Body of pancreas (tissue), 4 donors: Measurements from ENCODE around the gene KMT2C. TPM values are rescaled to one million over a fixed set of nuclear protein-coding genes. Genes with fewer than 3 reads are reported as not detected.
"Not testable (repeated sequence)": the region's sequence is repeated elsewhere in the genome, so short reads cannot be mapped to it uniquely, and the experiment has no call there.

Experiments
- ATAC-seq: fragments of 150-250 bp; one replicate; pipeline ENCODE4 v1.9.1; 2016
- DNase-seq, 4 donors: peaks; one replicate each; pipeline ENCODE4 v3.0.0-alpha.2; 2019
- H3K27ac ChIP-seq, 4 donors: fragments of 200-600 bp; sonication (generic); 1 replicate in 3 of 4; 2 replicates in 1 of 4; pipeline versions ENCODE4 v1.5.1 to v1.6.1; 2016 to 2019; ENCODE audit warnings: mild to moderate bottlenecking in 1 of 4, mixed read lengths in 1 of 4, moderate library complexity in 1 of 4
- H3K27me3 ChIP-seq, 2 donors: fragments of 200-600 bp; sonication (generic); one replicate each; pipeline ENCODE4 v1.6.0; 2016; ENCODE audit warnings: mild to moderate bottlenecking in 1 of 2
- H3K36me3 ChIP-seq, 2 donors: fragments of 200-600 bp; sonication (generic); replicated peaks in 1 of 2; 2 replicates each; pipeline ENCODE4 v1.5.1; 2016; ENCODE audit warnings: low read depth in 2 of 2; ENCODE audit not compliant: insufficient read depth in 1 of 2
- H3K4me1 ChIP-seq: fragments of 200-600 bp; sonication (generic); one replicate; pipeline ENCODE4 v1.6.0; 2016
- H3K4me3 ChIP-seq, 2 donors: fragments of 200-600 bp; sonication (generic); 1 replicate in 1 of 2; 2 replicates in 1 of 2; pipeline ENCODE4 v1.5.1; 2016 to 2019
- H3K9me3 ChIP-seq, 3 donors: fragments of 200-600 bp; sonication (generic); 1 replicate in 2 of 3; 2 replicates in 1 of 3; pipeline ENCODE4 v1.5.1; 2016
- POLR2A ChIP-seq, 3 donors: fragments of 450-650 bp; IDR thresholded peaks; one replicate each; pipeline ENCODE4 v1.6.1; 2016; ENCODE audit warnings: antibody characterized with exemption in 3 of 3, mild to moderate bottlenecking in 2 of 3
- WGBS, 2 donors: methylation state at CpG; one replicate each; pipeline ENCODE4 v1.1.5; 2017; 5-methylcytosine and 5-hydroxymethylcytosine counted together
- intact Hi-C: fragments of 100-400 bp; cut with DNase I; formaldehyde crosslinking; loops from one replicate; pipeline ENCODE4 v1.15.1; 2023
- total RNA-seq, 2 donors: library from RNA; depleted of rRNA; stranded (reverse); fragments of >200 nt; gene quantifications; one replicate each; pipeline ENCODE4 v1.1.0, GENCODE V29; 2016
- TF ChIP-seq, protein P1 (sequence below), 7 experiments: fragments of 450-650 bp in 4 of 7; fragments of 200-600 bp in 3 of 7; sonication (generic) in 3 of 7; IDR thresholded peaks; one replicate each; pipeline ENCODE4 v1.5.1; 2016 to 2019; ENCODE audit warnings: antibody characterized with exemption in 7 of 7

KMT2C gene
- total RNA-seq, 2 donors from 2014 or later, result 58.9 to 71.5 TPM

DNA sequence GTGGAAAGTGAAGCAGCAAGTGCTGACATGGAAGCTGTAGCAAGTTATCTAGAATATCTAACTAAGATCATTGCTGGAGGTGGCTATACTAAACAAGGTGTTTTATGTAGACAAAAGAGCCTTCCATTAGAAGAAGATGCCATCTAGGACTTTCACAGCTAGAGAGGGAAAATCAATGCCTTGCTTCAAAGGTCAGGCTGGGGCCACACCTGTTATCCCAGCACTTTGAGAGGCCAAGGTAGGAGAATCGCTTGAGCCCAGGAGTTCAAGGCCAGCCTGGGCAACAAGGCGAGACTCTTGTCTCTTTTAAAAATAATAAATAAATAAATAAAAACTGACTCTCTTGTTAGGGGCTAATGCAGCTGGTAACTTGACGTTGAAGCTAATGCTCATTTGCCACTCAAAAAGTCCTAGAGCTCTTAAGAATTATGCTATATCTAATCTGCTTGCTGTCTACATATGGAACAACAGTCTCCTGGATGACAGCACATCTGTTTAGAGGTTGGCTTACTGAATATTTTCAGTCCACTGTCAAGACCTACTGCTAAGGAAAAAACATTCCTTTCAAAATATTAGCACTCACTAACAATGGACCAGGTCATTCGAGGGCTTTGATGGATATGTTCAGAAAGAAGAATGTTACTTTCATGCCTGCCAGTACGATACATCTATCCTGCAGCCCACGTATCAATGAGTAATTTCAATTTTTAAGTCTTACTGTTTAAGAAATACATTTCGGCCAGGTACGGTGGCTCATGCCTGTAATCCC lies 58.9 kb downstream of the KMT2C start:
- intact Hi-C loops, H3K36me3 ChIP-seq, H3K27me3 ChIP-seq, ATAC-seq, DNase-seq, H3K4me3 ChIP-seq, H3K9me3 ChIP-seq, H3K27ac ChIP-seq: not testable (repeated sequence)
- 80 to 84% methylated on average over 8 of the region's 8 CpGs for WGBS, 2 donors
- H3K4me1 ChIP-seq, result peaks cover 16% of the 10 kb centered on the region

DNA sequence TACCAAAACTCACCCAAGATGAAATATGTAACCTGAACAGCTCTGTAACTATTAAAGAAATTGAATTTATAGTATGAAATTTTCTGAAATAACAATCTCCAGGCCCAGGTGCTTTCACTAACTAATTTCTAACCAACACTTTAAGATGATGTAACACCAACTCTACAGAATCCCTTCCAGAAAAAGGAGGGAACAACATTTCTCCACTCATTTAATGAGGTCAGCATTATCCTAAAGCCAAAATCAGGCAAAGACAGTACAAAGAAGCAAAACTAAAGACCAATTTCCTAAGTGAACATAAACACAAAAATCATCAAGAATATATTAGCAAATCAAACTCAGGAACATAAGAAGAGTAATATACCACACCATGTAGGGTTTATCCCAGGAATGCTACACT lies 65.5 kb downstream of the KMT2C start:
- no peak overlapping the region for H3K4me3 ChIP-seq
- peaks cover 28% of the 10 kb centered on the region for H3K4me1 ChIP-seq
- no peak overlapping the region for H3K27ac ChIP-seq
- H3K9me3 ChIP-seq, result no peaks in the 10 kb centered on the region
- intact Hi-C loops, result no loop called here
- no peaks in the 10 kb centered on the region for H3K36me3 ChIP-seq
- no peak for TF ChIP-seq POLR2A (IDR thresholded peaks at IDR 0.05)
- TF ChIP-seq, protein P1, sequence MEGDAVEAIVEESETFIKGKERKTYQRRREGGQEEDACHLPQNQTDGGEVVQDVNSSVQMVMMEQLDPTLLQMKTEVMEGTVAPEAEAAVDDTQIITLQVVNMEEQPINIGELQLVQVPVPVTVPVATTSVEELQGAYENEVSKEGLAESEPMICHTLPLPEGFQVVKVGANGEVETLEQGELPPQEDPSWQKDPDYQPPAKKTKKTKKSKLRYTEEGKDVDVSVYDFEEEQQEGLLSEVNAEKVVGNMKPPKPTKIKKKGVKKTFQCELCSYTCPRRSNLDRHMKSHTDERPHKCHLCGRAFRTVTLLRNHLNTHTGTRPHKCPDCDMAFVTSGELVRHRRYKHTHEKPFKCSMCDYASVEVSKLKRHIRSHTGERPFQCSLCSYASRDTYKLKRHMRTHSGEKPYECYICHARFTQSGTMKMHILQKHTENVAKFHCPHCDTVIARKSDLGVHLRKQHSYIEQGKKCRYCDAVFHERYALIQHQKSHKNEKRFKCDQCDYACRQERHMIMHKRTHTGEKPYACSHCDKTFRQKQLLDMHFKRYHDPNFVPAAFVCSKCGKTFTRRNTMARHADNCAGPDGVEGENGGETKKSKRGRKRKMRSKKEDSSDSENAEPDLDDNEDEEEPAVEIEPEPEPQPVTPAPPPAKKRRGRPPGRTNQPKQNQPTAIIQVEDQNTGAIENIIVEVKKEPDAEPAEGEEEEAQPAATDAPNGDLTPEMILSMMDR (IDR thresholded peaks at IDR 0.05), result no peak
- no peaks in the 10 kb centered on the region for H3K27me3 ChIP-seq
- ATAC-seq (no peak), DNase-seq (no peak)

DNA sequence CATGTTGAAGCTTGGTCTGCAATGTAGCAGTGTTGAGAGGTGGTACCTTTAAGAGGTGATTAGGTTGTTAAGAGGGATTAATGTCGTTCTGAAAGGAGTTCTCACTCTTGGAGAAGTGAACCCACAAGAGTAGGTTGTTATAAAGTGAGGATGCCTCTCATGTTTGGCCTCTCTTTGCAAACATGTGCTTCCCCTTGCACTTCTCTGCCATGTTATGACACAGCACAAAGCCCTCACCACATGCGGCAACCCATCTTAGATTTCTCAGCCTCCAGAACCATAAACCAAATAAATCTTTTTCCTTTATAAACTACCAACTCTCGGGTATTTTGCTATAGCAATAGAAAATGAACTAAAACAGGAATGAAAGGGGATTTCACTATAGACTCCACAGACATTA lies 66.3 kb downstream of the KMT2C start:
- H3K36me3 ChIP-seq, result no peaks in the 10 kb centered on the region
- H3K4me1 ChIP-seq, result peaks cover 20% of the 10 kb centered on the region
- no peak overlapping the region for H3K27ac ChIP-seq
- H3K27me3 ChIP-seq, result no peaks in the 10 kb centered on the region
- no peaks in the 10 kb centered on the region for H3K9me3 ChIP-seq
- TF ChIP-seq, protein P1 (IDR thresholded peaks at IDR 0.05), result no peak
- no peak for TF ChIP-seq POLR2A (IDR thresholded peaks at IDR 0.05)
- H3K4me3 ChIP-seq, result no peak overlapping the region
- DNase-seq (no peak), ATAC-seq (no peak)
- WGBS, 2 donors, result 60 to 86% methylated on average over 3 of the region's 3 CpGs
- intact Hi-C loops, result no loop called here

DNA sequence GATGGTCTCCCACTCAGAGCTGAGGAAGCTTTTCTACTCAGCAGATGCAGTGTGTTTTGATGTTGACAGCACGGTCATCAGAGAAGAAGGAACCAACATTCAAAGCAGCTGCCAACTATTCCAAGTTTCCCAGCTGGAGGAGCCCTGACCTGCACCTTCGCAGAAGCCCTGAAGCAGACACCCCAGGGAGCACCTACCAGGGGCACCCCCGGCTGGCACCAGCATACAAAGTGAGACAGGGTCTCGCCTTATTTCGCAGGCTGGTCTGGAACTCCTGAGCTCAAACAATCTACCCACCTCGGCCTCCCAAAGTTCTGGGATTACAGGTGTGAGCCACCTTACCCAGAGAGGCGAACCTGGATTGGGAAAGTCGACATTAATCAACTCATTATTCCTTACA lies 68.6 kb downstream of the KMT2C start:
- 87 to 93% methylated on average over 8 of the region's 8 CpGs for WGBS, 2 donors
- no peak overlapping the region for H3K27ac ChIP-seq
- DNase-seq (no peak), ATAC-seq (no peak)
- intact Hi-C loops, result no loop called here
- no peak overlapping the region for H3K4me3 ChIP-seq
- H3K4me1 ChIP-seq, result peaks cover 39% of the 10 kb centered on the region
- TF ChIP-seq, protein P1 (IDR thresholded peaks at IDR 0.05), result no peak
- no peak for TF ChIP-seq POLR2A (IDR thresholded peaks at IDR 0.05)
- H3K36me3 ChIP-seq, result no peaks in the 10 kb centered on the region
- H3K9me3 ChIP-seq, result no peaks in the 10 kb centered on the region
- no peaks in the 10 kb centered on the region for H3K27me3 ChIP-seq

GRCh38 chr7:152366662-152367061 lies 69.1 kb downstream of the KMT2C start:
- no peaks in the 10 kb centered on the region for H3K9me3 ChIP-seq
- H3K36me3 ChIP-seq, result no peaks in the 10 kb centered on the region
- H3K4me3 ChIP-seq, result no peak overlapping the region
- intact Hi-C loops, result no loop called here
- H3K27ac ChIP-seq, result no peak overlapping the region
- DNase-seq, result peak in 1 of 4 donors; percentile 16
- 70 to 90% methylated on average over 32 of the region's 32 CpGs for WGBS, 2 donors
- no peak for ATAC-seq
- peaks cover 40% of the 10 kb centered on the region for H3K4me1 ChIP-seq
- TF ChIP-seq, protein P1 (IDR thresholded peaks at IDR 0.05), result no peak
- no peak for TF ChIP-seq POLR2A (IDR thresholded peaks at IDR 0.05)
- no peaks in the 10 kb centered on the region for H3K27me3 ChIP-seq
